ENCODE data around the gene BANF2.
"Not testable (repeated sequence)": the region's sequence is repeated elsewhere in the genome, so short reads cannot be mapped to it uniquely, and the experiment has no call there.

The BANF2 gene

GRCh38 chr20:17659344-17659743 is 40.4 kb upstream of the BANF2 start:
- not testable (repeated sequence) for H2BK5ac ChIP-seq (ENCODE audit: low read depth, low read length, poor library complexity, severe bottlenecking); H2BK15ac ChIP-seq (ENCODE audit: low read depth, poor library complexity, severe bottlenecking); H2AK5ac ChIP-seq (ENCODE audit: low read length, severe bottlenecking); H3K9me3 ChIP-seq (ENCODE audit: control insufficient read depth, low read length); H2BK120ac ChIP-seq (ENCODE audit: low read depth, low read length); H3K14ac ChIP-seq (ENCODE audit: low read length in 2 of 2); H2AFZ ChIP-seq (ENCODE audit: low read depth, low read length); H3K4me3 ChIP-seq (ENCODE audit: insufficient read depth in 1 of 2, low read depth in 1 of 2, low read length in 2 of 2); H3K9ac ChIP-seq (ENCODE audit: low read length); DNase-seq; H4K8ac ChIP-seq (ENCODE audit: low read length); H3K4me2 ChIP-seq (ENCODE audit: low read length, poor library complexity, severe bottlenecking); H3K23ac ChIP-seq (ENCODE audit: low read length in 2 of 2); H3K4ac ChIP-seq (ENCODE audit: low read depth in 1 of 2, low read length in 2 of 2); H3K18ac ChIP-seq (ENCODE audit: low read depth in 1 of 2, low read length in 2 of 2); H3K27ac ChIP-seq (ENCODE audit: low read length, poor library complexity, severe bottlenecking); H2BK12ac ChIP-seq (ENCODE audit: low read length in 2 of 2); H4K91ac ChIP-seq (ENCODE audit: low read length); H3K27me3 ChIP-seq (ENCODE audit: control insufficient read depth in 1 of 2, insufficient read depth in 1 of 2, low read length in 2 of 2)
- H3K4me1 ChIP-seq (ENCODE audit: control insufficient read depth, insufficient read depth, low read depth, low read length) = peaks cover 35% of the 10 kb centered on the region
- H3K79me1 ChIP-seq (replicated peaks; ENCODE audit: low read length, poor library complexity, severe bottlenecking) = peaks cover 17% of the 10 kb centered on the region
- H3K36me3 ChIP-seq (ENCODE audit: control insufficient read depth in 1 of 2, insufficient read depth in 2 of 2, low read depth in 1 of 2, low read length in 2 of 2) = peaks cover 37 to 46% of the 10 kb centered on the region in 2 experiments
- over 99% methylated on average over 7 of the region's 7 CpGs for WGBS

- H3K23ac ChIP-seq (ENCODE audit: low read length in 2 of 2) = no peak overlapping the region
- WGBS = 97% methylated on average over 5 of the region's 5 CpGs
Measured at GRCh38 chr20:17659801-17660200, 40.0 kb upstream of the BANF2 start.

GRCh38 chr20:17660667-17661066 is 39.1 kb upstream of the BANF2 start:
- Histone ChIP-seq H3K23ac (ENCODE audit: low read length in 2 of 2) (no peak overlapping the region), H3K79me1 (replicated peaks; ENCODE audit: low read length, poor library complexity, severe bottlenecking) (peaks cover 17% of the 10 kb centered on the region), H2BK15ac (ENCODE audit: low read depth, poor library complexity, severe bottlenecking) (no peak overlapping the region), H4K91ac (ENCODE audit: low read length) (no peak overlapping the region), H3K14ac (ENCODE audit: low read length in 2 of 2) (no peak overlapping the region), H2AFZ (ENCODE audit: low read depth, low read length) (no peak overlapping the region), H2BK120ac (ENCODE audit: low read depth, low read length) (no peak overlapping the region), H3K4ac (ENCODE audit: low read depth in 1 of 2, low read length in 2 of 2) (no peak overlapping the region), H3K27me3 (ENCODE audit: control insufficient read depth in 1 of 2, insufficient read depth in 1 of 2, low read length in 2 of 2) (no peaks in the 10 kb centered on the region), H2AK5ac (ENCODE audit: low read length, severe bottlenecking) (no peak overlapping the region), H2BK12ac (ENCODE audit: low read length in 2 of 2) (no peak overlapping the region), H3K9ac (ENCODE audit: low read length) (peak overlapping the region; percentile 31), H3K4me3 (ENCODE audit: insufficient read depth in 1 of 2, low read depth in 1 of 2, low read length in 2 of 2) (no peak overlapping the region), H4K8ac (ENCODE audit: low read length) (no peak overlapping the region), H2BK5ac (ENCODE audit: low read depth, low read length, poor library complexity, severe bottlenecking) (no peak overlapping the region), H3K36me3 (ENCODE audit: control insufficient read depth in 1 of 2, insufficient read depth in 2 of 2, low read depth in 1 of 2, low read length in 2 of 2) (peaks cover 36 to 37% of the 10 kb centered on the region in 2 experiments), H3K4me2 (ENCODE audit: low read length, poor library complexity, severe bottlenecking) (no peak overlapping the region), H3K18ac (ENCODE audit: low read depth in 1 of 2, low read length in 2 of 2) (no peak overlapping the region), H3K27ac (ENCODE audit: low read length, poor library complexity, severe bottlenecking) (peak overlapping the region; percentile 4), H3K9me3 (ENCODE audit: control insufficient read depth, low read length) (peaks cover 8% of the 10 kb centered on the region), H3K4me1 (ENCODE audit: control insufficient read depth, insufficient read depth, low read depth, low read length) (peaks cover 33% of the 10 kb centered on the region)
- no peak for DNase-seq
- 97% methylated on average over 4 of the region's 6 CpGs for WGBS

More at GRCh38 chr20:17659801-17660200, 40.0 kb upstream of the BANF2 start:
- no peak for DNase-seq
- no peak overlapping the region for H3K4me3 ChIP-seq (ENCODE audit: insufficient read depth in 1 of 2, low read depth in 1 of 2, low read length in 2 of 2)
- H4K91ac ChIP-seq (ENCODE audit: low read length) = no peak overlapping the region
- no peak overlapping the region for H2BK15ac ChIP-seq (ENCODE audit: low read depth, poor library complexity, severe bottlenecking)
- no peak overlapping the region for H2BK12ac ChIP-seq (ENCODE audit: low read length in 2 of 2)
- H3K79me1 ChIP-seq (replicated peaks; ENCODE audit: low read length, poor library complexity, severe bottlenecking) = peaks cover 17% of the 10 kb centered on the region
- H3K9ac ChIP-seq (ENCODE audit: low read length) = no peak overlapping the region
- H2AFZ ChIP-seq (ENCODE audit: low read depth, low read length) = no peak overlapping the region
- peaks cover 37% of the 10 kb centered on the region for H3K4me1 ChIP-seq (ENCODE audit: control insufficient read depth, insufficient read depth, low read depth, low read length)
- no peak overlapping the region for H2AK5ac ChIP-seq (ENCODE audit: low read length, severe bottlenecking)
- no peak overlapping the region for H2BK5ac ChIP-seq (ENCODE audit: low read depth, low read length, poor library complexity, severe bottlenecking)
- no peak overlapping the region for H3K27ac ChIP-seq (ENCODE audit: low read length, poor library complexity, severe bottlenecking)
- H3K36me3 ChIP-seq (ENCODE audit: control insufficient read depth in 1 of 2, insufficient read depth in 2 of 2, low read depth in 1 of 2, low read length in 2 of 2) = peaks cover 37 to 41% of the 10 kb centered on the region in 2 experiments
- H3K4me2 ChIP-seq (ENCODE audit: low read length, poor library complexity, severe bottlenecking) = no peak overlapping the region
- H2BK120ac ChIP-seq (ENCODE audit: low read depth, low read length) = no peak overlapping the region
- H3K27me3 ChIP-seq (ENCODE audit: control insufficient read depth in 1 of 2, insufficient read depth in 1 of 2, low read length in 2 of 2) = no peaks in the 10 kb centered on the region
- no peak overlapping the region for H3K14ac ChIP-seq (ENCODE audit: low read length in 2 of 2)
- no peak overlapping the region for H4K8ac ChIP-seq (ENCODE audit: low read length)
- no peak overlapping the region for H3K4ac ChIP-seq (ENCODE audit: low read depth in 1 of 2, low read length in 2 of 2)
- H3K9me3 ChIP-seq (ENCODE audit: control insufficient read depth, low read length) = peaks cover 8% of the 10 kb centered on the region
- H3K18ac ChIP-seq (ENCODE audit: low read depth in 1 of 2, low read length in 2 of 2) = no peak overlapping the region

GRCh38 chr20:17661121-17661744 is 38.5 kb upstream of the BANF2 start:
- no peak overlapping the region for H2BK120ac ChIP-seq (ENCODE audit: low read depth, low read length)
- no peak overlapping the region for H3K23ac ChIP-seq (ENCODE audit: low read length in 2 of 2)
- peak overlapping the region; percentile 31 for H3K9ac ChIP-seq (ENCODE audit: low read length)
- H3K4ac ChIP-seq (ENCODE audit: low read depth in 1 of 2, low read length in 2 of 2) = no peak overlapping the region
- peaks cover 8% of the 10 kb centered on the region for H3K9me3 ChIP-seq (ENCODE audit: control insufficient read depth, low read length)
- H3K36me3 ChIP-seq (ENCODE audit: control insufficient read depth in 1 of 2, insufficient read depth in 2 of 2, low read depth in 1 of 2, low read length in 2 of 2) = peaks cover 32 to 35% of the 10 kb centered on the region in 2 experiments
- H2AFZ ChIP-seq (ENCODE audit: low read depth, low read length) = no peak overlapping the region
- no peak for DNase-seq
- no peak overlapping the region for H2BK12ac ChIP-seq (ENCODE audit: low read length in 2 of 2)
- H2BK15ac ChIP-seq (ENCODE audit: low read depth, poor library complexity, severe bottlenecking) = no peak overlapping the region
- H3K27me3 ChIP-seq (ENCODE audit: control insufficient read depth in 1 of 2, insufficient read depth in 1 of 2, low read length in 2 of 2) = no peaks in the 10 kb centered on the region
- whole genome bisulfite sequencing = 97% methylated on average over 5 of the region's 5 CpGs
- H4K91ac ChIP-seq (ENCODE audit: low read length) = no peak overlapping the region
- H2BK5ac ChIP-seq (ENCODE audit: low read depth, low read length, poor library complexity, severe bottlenecking) = no peak overlapping the region
- H3K4me2 ChIP-seq (ENCODE audit: low read length, poor library complexity, severe bottlenecking) = no peak overlapping the region
- no peak overlapping the region for H3K14ac ChIP-seq (ENCODE audit: low read length in 2 of 2)
- peaks cover 12% of the 10 kb centered on the region for H3K79me1 ChIP-seq (replicated peaks; ENCODE audit: low read length, poor library complexity, severe bottlenecking)
- peak overlapping the region; percentile 56 for H3K27ac ChIP-seq (ENCODE audit: low read length, poor library complexity, severe bottlenecking)
- no peak overlapping the region for H4K8ac ChIP-seq (ENCODE audit: low read length)
- H3K4me1 ChIP-seq (ENCODE audit: control insufficient read depth, insufficient read depth, low read depth, low read length) = peaks cover 29% of the 10 kb centered on the region
- no peak overlapping the region for H3K18ac ChIP-seq (ENCODE audit: low read depth in 1 of 2, low read length in 2 of 2)
- H3K4me3 ChIP-seq (ENCODE audit: insufficient read depth in 1 of 2, low read depth in 1 of 2, low read length in 2 of 2) = no peak overlapping the region
- H2AK5ac ChIP-seq (ENCODE audit: low read length, severe bottlenecking) = peak overlapping the region; percentile 25

All from mesenchymal stem cell (in vitro differentiated cells and primary cell).